Duodenal mucosa (tissue), 2 donors: ENCODE results near the gene EFEMP1.

Experiments
- H3K27ac ChIP-seq: one replicate; pipeline ENCODE4 v1.7.0; 2013; ENCODE audit warnings: low read depth, low read length
- H3K27me3 ChIP-seq, 2 donors: one replicate each; pipeline ENCODE4 v1.7.0; 2013; ENCODE audit warnings: low read length in 2 of 2, control low read depth in 1 of 2; ENCODE audit not compliant: insufficient read depth in 2 of 2, control insufficient read depth in 1 of 2
- H3K36me3 ChIP-seq, 2 donors: one replicate each; pipeline ENCODE4 v1.7.0; 2013; ENCODE audit warnings: low read length in 2 of 2, control low read depth in 1 of 2; ENCODE audit not compliant: insufficient read depth in 2 of 2, control insufficient read depth in 1 of 2
- H3K4me1 ChIP-seq, 2 donors: one replicate each; pipeline ENCODE4 v1.7.0; 2013; ENCODE audit warnings: low read length in 2 of 2, control low read depth in 1 of 2; ENCODE audit not compliant: insufficient read depth in 2 of 2, control insufficient read depth in 1 of 2
- H3K4me3 ChIP-seq, 2 donors: one replicate each; pipeline ENCODE4 v1.7.0; 2013; ENCODE audit warnings: low read length in 2 of 2, low read depth in 1 of 2
- H3K9ac ChIP-seq, 2 donors: one replicate each; pipeline ENCODE4 v1.7.0; 2013; ENCODE audit warnings: low read length in 2 of 2, low read depth in 1 of 2
- H3K9me3 ChIP-seq, 2 donors: one replicate each; pipeline ENCODE4 v1.7.0; 2013; ENCODE audit warnings: low read length in 2 of 2, control low read depth in 1 of 2; ENCODE audit not compliant: control insufficient read depth in 1 of 2

The EFEMP1 gene

GRCh38 chr2:55917713-55918390 is 5.7 kb downstream of the EFEMP1 start:
- H3K36me3 ChIP-seq: no peaks in the 10 kb centered on the region
- H3K4me1 ChIP-seq: no peaks in the 10 kb centered on the region
- H3K4me3 ChIP-seq: no peak overlapping the region
- peaks cover 13 to 14% of the 10 kb centered on the region in 2 donors for H3K27me3 ChIP-seq
- no peak overlapping the region for H3K9ac ChIP-seq
- H3K9me3 ChIP-seq: no peaks in the 10 kb centered on the region
- no peak overlapping the region for H3K27ac ChIP-seq

GRCh38 chr2:55917117-55917516 is 6.5 kb downstream of the EFEMP1 start:
- no peak overlapping the region for H3K4me3 ChIP-seq
- H3K27me3 ChIP-seq: peaks cover 5 to 7% of the 10 kb centered on the region in 2 donors
- H3K9me3 ChIP-seq: no peaks in the 10 kb centered on the region
- H3K27ac ChIP-seq: no peak overlapping the region
- H3K9ac ChIP-seq: no peak overlapping the region
- no peaks in the 10 kb centered on the region for H3K4me1 ChIP-seq
- no peaks in the 10 kb centered on the region for H3K36me3 ChIP-seq

GRCh38 chr2:55916473-55917049 is 7.0 kb downstream of the EFEMP1 start:
- no peak overlapping the region for H3K27ac ChIP-seq
- no peak overlapping the region for H3K4me3 ChIP-seq
- peaks cover 0 to 2% of the 10 kb centered on the region in 2 donors for H3K27me3 ChIP-seq
- no peaks in the 10 kb centered on the region for H3K36me3 ChIP-seq
- H3K9ac ChIP-seq: no peak overlapping the region
- H3K4me1 ChIP-seq: no peaks in the 10 kb centered on the region
- no peaks in the 10 kb centered on the region for H3K9me3 ChIP-seq

- no peaks in the 10 kb centered on the region for H3K36me3 ChIP-seq
- H3K4me3 ChIP-seq: no peak overlapping the region
- no peaks in the 10 kb centered on the region for H3K27me3 ChIP-seq
- no peak overlapping the region for H3K27ac ChIP-seq
- no peak overlapping the region for H3K9ac ChIP-seq
- H3K4me1 ChIP-seq: no peaks in the 10 kb centered on the region
- H3K9me3 ChIP-seq: no peaks in the 10 kb centered on the region
Observed at GRCh38 chr2:55914786-55915185, 8.8 kb downstream of the EFEMP1 start.

- H3K9me3 ChIP-seq: no peaks in the 10 kb centered on the region
- no peaks in the 10 kb centered on the region for H3K36me3 ChIP-seq
- no peak overlapping the region for H3K4me3 ChIP-seq
- no peak overlapping the region for H3K27ac ChIP-seq
- no peaks in the 10 kb centered on the region for H3K27me3 ChIP-seq
- H3K4me1 ChIP-seq: no peaks in the 10 kb centered on the region
- no peak overlapping the region for H3K9ac ChIP-seq
Observed at GRCh38 chr2:55912926-55913325, 10.7 kb downstream of the EFEMP1 start.

GRCh38 chr2:55910077-55910476 is 13.5 kb downstream of the EFEMP1 start:
- no peaks in the 10 kb centered on the region for H3K36me3 ChIP-seq
- no peak overlapping the region for H3K9ac ChIP-seq
- H3K9me3 ChIP-seq: no peaks in the 10 kb centered on the region
- H3K27ac ChIP-seq: no peak overlapping the region
- no peaks in the 10 kb centered on the region for H3K4me1 ChIP-seq
- no peak overlapping the region for H3K4me3 ChIP-seq
- no peaks in the 10 kb centered on the region for H3K27me3 ChIP-seq

GRCh38 chr2:55907686-55908085 is 15.9 kb downstream of the EFEMP1 start:
- H3K4me3 ChIP-seq: no peak overlapping the region
- H3K9me3 ChIP-seq: no peaks in the 10 kb centered on the region
- no peaks in the 10 kb centered on the region for H3K27me3 ChIP-seq
- no peaks in the 10 kb centered on the region for H3K36me3 ChIP-seq
- H3K9ac ChIP-seq: no peak overlapping the region
- no peak overlapping the region for H3K27ac ChIP-seq
- H3K4me1 ChIP-seq: no peaks in the 10 kb centered on the region

GRCh38 chr2:55906993-55907392 is 16.6 kb downstream of the EFEMP1 start:
- Histone ChIP-seq H3K4me1 (no peaks in the 10 kb centered on the region), H3K9me3 (no peaks in the 10 kb centered on the region), H3K27ac (no peak overlapping the region), H3K36me3 (no peaks in the 10 kb centered on the region), H3K4me3 (no peak overlapping the region), H3K27me3 (no peaks in the 10 kb centered on the region), H3K9ac (no peak overlapping the region)

- Histone ChIP-seq H3K27ac (no peak overlapping the region), H3K27me3 (no peaks in the 10 kb centered on the region), H3K9me3 (no peaks in the 10 kb centered on the region), H3K36me3 (no peaks in the 10 kb centered on the region), H3K9ac (no peak overlapping the region), H3K4me1 (no peaks in the 10 kb centered on the region), H3K4me3 (no peak overlapping the region)
Observed at GRCh38 chr2:55903727-55904126, 19.9 kb downstream of the EFEMP1 start.

GRCh38 chr2:55902971-55903370 is 20.6 kb downstream of the EFEMP1 start:
- Histone ChIP-seq H3K9me3 (no peaks in the 10 kb centered on the region), H3K9ac (no peak overlapping the region), H3K4me1 (no peaks in the 10 kb centered on the region), H3K27ac (no peak overlapping the region), H3K36me3 (no peaks in the 10 kb centered on the region), H3K4me3 (no peak overlapping the region), H3K27me3 (no peaks in the 10 kb centered on the region)
